Adrenal gland (tissue), 12 donors: Measurements from ENCODE around the gene ADORA1. TPM values are rescaled to one million over a fixed set of nuclear protein-coding genes. Genes with fewer than 3 reads are reported as not detected.

ENCODE experiments used
- DNase-seq, 7 donors: peaks; one replicate each; pipeline ENCODE4 v3.0.0-alpha.2; 2019 to 2020
- H3K27ac ChIP-seq, 5 donors: fragments of 200-600 bp; sonication (generic) in 4 of 5; 1 replicate in 3 of 5; 2 replicates in 2 of 5; pipeline versions ENCODE4 v1.5.1 to v1.8.0; 2016 to 2020; ENCODE audit warnings: mild to moderate bottlenecking in 1 of 5
- H3K27me3 ChIP-seq: fragments of 200-600 bp; 2 replicates; pipeline ENCODE4 v1.8.0; 2021
- H3K36me3 ChIP-seq, 2 donors: fragments of 200-600 bp; replicated peaks in 1 of 2; 1 replicate in 1 of 2; 2 replicates in 1 of 2; pipeline versions ENCODE4 v1.5.1 to v1.8.0; 2018 to 2022
- H3K4me1 ChIP-seq, 2 donors: fragments of 200-600 bp; replicated peaks in 1 of 2; 1 replicate in 1 of 2; 2 replicates in 1 of 2; pipeline versions ENCODE4 v1.5.1 to v1.8.0; 2018 to 2021
- H3K4me3 ChIP-seq, 4 donors: fragments of 200-600 bp; sonication (generic) in 3 of 4; one replicate each; pipeline ENCODE4 v1.5.1; 2016 to 2018
- H3K9me3 ChIP-seq, 3 donors: fragments of 200-600 bp; sonication (generic) in 1 of 3; replicated peaks in 1 of 3; 1 replicate in 2 of 3; 2 replicates in 1 of 3; pipeline versions ENCODE4 v1.5.1 to v1.8.0; 2016 to 2021
- POLR2A ChIP-seq, 2 donors: fragments of 450-650 bp; IDR thresholded peaks; one replicate each; pipeline ENCODE4 v1.6.1; 2017; ENCODE audit warnings: antibody characterized with exemption in 2 of 2, mild to moderate bottlenecking in 2 of 2, moderate library complexity in 1 of 2
- WGBS, 4 donors: extraction: QIAGEN DNeasy Blood & Tissue Kit in 2 of 4; methylation state at CpG; one replicate each; pipeline versions ENCODE4 v1.1.5 to v1.1.7; 2013 to 2017; 5-methylcytosine and 5-hydroxymethylcytosine counted together
- intact Hi-C, 2 donors: fragments of 100-400 bp; cut with DNase I; formaldehyde crosslinking; loops; one replicate each; pipeline versions ENCODE4 v1.14.1 to v1.15.0; 2022 to 2023
- polyA plus RNA-seq, 3 donors: library from polyadenylated mRNA; stranded (reverse); fragments of 200-250 nt in 2 of 3; fragments of 350-450 nt in 1 of 3; fragmentation: Illumina TruSeq in 1 of 3; extraction: RNeasy Lipid Tissue Mini Kit (QIAGEN cat#74804) in 1 of 3; gene quantifications; one replicate each; pipeline ENCODE4 v1.2.3, GENCODE V29; 2013 to 2014
- total RNA-seq, 9 donors: library from RNA; depleted of rRNA in 4 of 9; stranded (reverse); fragments of >200 nt in 4 of 9; fragments of 120-200 nt in 1 of 9; fragmentation: NEBNext Ultra II Directional in 1 of 9; extraction: Animal tissue kit (Norgen Biotek cat#: 25700) in 1 of 9; gene quantifications; one replicate each; pipeline versions ENCODE4 v1.1.0 to v1.2.4, GENCODE V29; 2013 to 2023
- TF ChIP-seq, protein P1 (sequence below), 6 experiments: fragments of 450-650 bp in 4 of 6; fragments of 200-600 bp in 2 of 6; sonication (generic) in 1 of 6; IDR thresholded peaks; 1 replicate in 5 of 6; 2 replicates in 1 of 6; pipeline versions ENCODE4 v1.5.1 to v1.8.0; 2016 to 2021; ENCODE audit warnings: antibody characterized with exemption in 6 of 6, mild to moderate bottlenecking in 2 of 6, moderate library complexity in 1 of 6
- donor health status: healthy with polysubstance abuse.
- donor health status: Bipolar disorder and iron deficiency.
- donor health status: DM: yes; HTN: yes; CAD: no.
- donor health status: DM: no; HTN: no; CAD: no.
- donor health status: DM: no; HTN: no; CAD: no.
- donor health status: DM: yes; HTN: yes; CAD: no.

Gene ADORA1
- total and polyA plus RNA-seq, 12 donors = 0.14 to 1.7 (median 0.59) TPM

GRCh38 chr1:203162403-203162802, 34.9 kb downstream of the ADORA1 start:
- intact Hi-C loops = no loop called here
- 50 to 63% (median 56%) methylated on average over 1 of the region's 1 CpG for WGBS, 4 donors

GRCh38 chr1:203163891-203164635, 36.5 kb downstream of the ADORA1 start:
- no peak overlapping the region for H3K27ac ChIP-seq
- 54 to 61% (median 60%) methylated on average over 6 to 7 of the region's 7 CpGs for WGBS, 4 donors
- DNase-seq = peak in 2 of 7 donors; percentile 24 to 38
- intact Hi-C loops = no loop called here
- H3K36me3 ChIP-seq = no peaks in the 10 kb centered on the region
- no peak overlapping the region for H3K4me3 ChIP-seq
- H3K27me3 ChIP-seq = no peaks in the 10 kb centered on the region
- no peaks in the 10 kb centered on the region for H3K9me3 ChIP-seq
- H3K4me1 ChIP-seq = no peaks in the 10 kb centered on the region
- no peak for TF ChIP-seq POLR2A (IDR thresholded peaks at IDR 0.05)
- TF ChIP-seq, protein P1, sequence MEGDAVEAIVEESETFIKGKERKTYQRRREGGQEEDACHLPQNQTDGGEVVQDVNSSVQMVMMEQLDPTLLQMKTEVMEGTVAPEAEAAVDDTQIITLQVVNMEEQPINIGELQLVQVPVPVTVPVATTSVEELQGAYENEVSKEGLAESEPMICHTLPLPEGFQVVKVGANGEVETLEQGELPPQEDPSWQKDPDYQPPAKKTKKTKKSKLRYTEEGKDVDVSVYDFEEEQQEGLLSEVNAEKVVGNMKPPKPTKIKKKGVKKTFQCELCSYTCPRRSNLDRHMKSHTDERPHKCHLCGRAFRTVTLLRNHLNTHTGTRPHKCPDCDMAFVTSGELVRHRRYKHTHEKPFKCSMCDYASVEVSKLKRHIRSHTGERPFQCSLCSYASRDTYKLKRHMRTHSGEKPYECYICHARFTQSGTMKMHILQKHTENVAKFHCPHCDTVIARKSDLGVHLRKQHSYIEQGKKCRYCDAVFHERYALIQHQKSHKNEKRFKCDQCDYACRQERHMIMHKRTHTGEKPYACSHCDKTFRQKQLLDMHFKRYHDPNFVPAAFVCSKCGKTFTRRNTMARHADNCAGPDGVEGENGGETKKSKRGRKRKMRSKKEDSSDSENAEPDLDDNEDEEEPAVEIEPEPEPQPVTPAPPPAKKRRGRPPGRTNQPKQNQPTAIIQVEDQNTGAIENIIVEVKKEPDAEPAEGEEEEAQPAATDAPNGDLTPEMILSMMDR (IDR thresholded peaks at IDR 0.05) = no peak

More at GRCh38 chr1:203162403-203162802, 34.9 kb downstream of the ADORA1 start:
- H3K27ac ChIP-seq = no peak overlapping the region
- no peaks in the 10 kb centered on the region for H3K36me3 ChIP-seq
- no peaks in the 10 kb centered on the region for H3K9me3 ChIP-seq
- no peak for TF ChIP-seq POLR2A (IDR thresholded peaks at IDR 0.05)
- TF ChIP-seq, protein P1 (IDR thresholded peaks at IDR 0.05) = no peak
- DNase-seq = no peak
- no peak overlapping the region for H3K4me3 ChIP-seq
- no peaks in the 10 kb centered on the region for H3K4me1 ChIP-seq
- H3K27me3 ChIP-seq = no peaks in the 10 kb centered on the region

DNA sequence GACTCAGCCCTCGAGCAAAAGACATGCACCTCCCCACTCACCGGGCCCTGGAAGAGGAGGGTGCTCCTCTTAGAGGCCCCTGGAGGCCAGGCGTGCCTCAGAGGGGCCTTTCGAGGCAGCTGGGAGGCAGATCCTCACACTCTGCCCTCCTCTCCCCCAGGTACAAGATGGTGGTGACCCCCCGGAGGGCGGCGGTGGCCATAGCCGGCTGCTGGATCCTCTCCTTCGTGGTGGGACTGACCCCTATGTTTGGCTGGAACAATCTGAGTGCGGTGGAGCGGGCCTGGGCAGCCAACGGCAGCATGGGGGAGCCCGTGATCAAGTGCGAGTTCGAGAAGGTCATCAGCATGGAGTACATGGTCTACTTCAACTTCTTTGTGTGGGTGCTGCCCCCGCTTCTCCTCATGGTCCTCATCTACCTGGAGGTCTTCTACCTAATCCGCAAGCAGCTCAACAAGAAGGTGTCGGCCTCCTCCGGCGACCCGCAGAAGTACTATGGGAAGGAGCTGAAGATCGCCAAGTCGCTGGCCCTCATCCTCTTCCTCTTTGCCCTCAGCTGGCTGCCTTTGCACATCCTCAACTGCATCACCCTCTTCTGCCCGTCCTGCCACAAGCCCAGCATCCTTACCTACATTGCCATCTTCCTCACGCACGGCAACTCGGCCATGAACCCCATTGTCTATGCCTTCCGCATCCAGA, 37.7 kb downstream of the ADORA1 start:
- no peaks in the 10 kb centered on the region for H3K9me3 ChIP-seq
- TF ChIP-seq, protein P1 (IDR thresholded peaks at IDR 0.05) = no peak
- no peak for TF ChIP-seq POLR2A (IDR thresholded peaks at IDR 0.05)
- H3K36me3 ChIP-seq = no peaks in the 10 kb centered on the region
- no peak overlapping the region for H3K27ac ChIP-seq
- 90 to 93% (median 91%) methylated on average over 21 to 28 of the region's 28 CpGs for WGBS, 4 donors
- H3K4me3 ChIP-seq = no peak overlapping the region
- no peak for DNase-seq
- no peaks in the 10 kb centered on the region for H3K27me3 ChIP-seq
- intact Hi-C loops = no loop called here
- H3K4me1 ChIP-seq = no peaks in the 10 kb centered on the region

DNA sequence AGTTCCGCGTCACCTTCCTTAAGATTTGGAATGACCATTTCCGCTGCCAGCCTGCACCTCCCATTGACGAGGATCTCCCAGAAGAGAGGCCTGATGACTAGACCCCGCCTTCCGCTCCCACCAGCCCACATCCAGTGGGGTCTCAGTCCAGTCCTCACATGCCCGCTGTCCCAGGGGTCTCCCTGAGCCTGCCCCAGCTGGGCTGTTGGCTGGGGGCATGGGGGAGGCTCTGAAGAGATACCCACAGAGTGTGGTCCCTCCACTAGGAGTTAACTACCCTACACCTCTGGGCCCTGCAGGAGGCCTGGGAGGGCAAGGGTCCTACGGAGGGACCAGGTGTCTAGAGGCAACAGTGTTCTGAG, 38.3 kb downstream of the ADORA1 start:
- no peaks in the 10 kb centered on the region for H3K4me1 ChIP-seq
- DNase-seq = no peak
- H3K27me3 ChIP-seq = no peaks in the 10 kb centered on the region
- 95 to 98% (median 98%) methylated on average over 6 to 8 of the region's 8 CpGs for WGBS, 4 donors
- H3K9me3 ChIP-seq = no peaks in the 10 kb centered on the region
- no peaks in the 10 kb centered on the region for H3K36me3 ChIP-seq
- no peak overlapping the region for H3K4me3 ChIP-seq
- no peak for TF ChIP-seq POLR2A (IDR thresholded peaks at IDR 0.05)
- TF ChIP-seq, protein P1 (IDR thresholded peaks at IDR 0.05) = no peak
- intact Hi-C loops = no loop called here
- H3K27ac ChIP-seq = no peak overlapping the region
